Stimulated activated memory B cell treated with anti-CD40 and anti-IgM and Interleukin-4, amounts not matched to agents 10 μg/mL and 1 μg/mL and 100 μg/mL, for 72 hours (primary cell): ENCODE results near the gene PCDHGA1.
"Not testable (repeated sequence)": the region's sequence is repeated elsewhere in the genome, so short reads cannot be mapped to it uniquely, and the experiment has no call there.

Experiments used
- ATAC-seq: fragments of 150-1000 bp; cut with Tn5 transposase; 2 replicates; pipeline ENCODE4 v1.10.0; 2021
- H3K27ac Mint-ChIP-seq: one replicate; pipeline ENCODE4 v1.8.0; 2022; ENCODE audit warnings: mild to moderate bottlenecking, mixed read lengths
- H3K27me3 Mint-ChIP-seq: one replicate; pipeline ENCODE4 v1.8.0; 2022; ENCODE audit warnings: mixed read lengths
- H3K36me3 Mint-ChIP-seq: one replicate; pipeline ENCODE4 v1.8.0; 2022; ENCODE audit warnings: mixed read lengths
- H3K4me1 Mint-ChIP-seq: one replicate; pipeline ENCODE4 v1.8.0; 2022; ENCODE audit warnings: mixed read lengths
- H3K4me3 Mint-ChIP-seq: one replicate; pipeline ENCODE4 v1.8.0; 2022; ENCODE audit warnings: mild to moderate bottlenecking, moderate library complexity, mixed read lengths
- H3K9me3 Mint-ChIP-seq: one replicate; pipeline ENCODE4 v1.8.0; 2022; ENCODE audit warnings: mixed read lengths

Gene PCDHGA1

GRCh38 chr5:141362719-141363118 lies 32.4 kb downstream of the PCDHGA1 start:
- Mint-ChIP-seq H3K27ac (no peak overlapping the region), H3K4me1 (peaks cover 9% of the 10 kb centered on the region), H3K9me3 (peaks cover 17% of the 10 kb centered on the region), H3K4me3 (peak overlapping the region; percentile 15), H3K36me3 (peaks cover 8% of the 10 kb centered on the region), H3K27me3 (peaks cover 73% of the 10 kb centered on the region)
- no peak for ATAC-seq

- Mint-ChIP-seq H3K9me3 (peaks cover 15% of the 10 kb centered on the region), H3K4me3 (no peak within 1 kb of the TSS), H3K27ac (no peak within 1 kb of the TSS), H3K36me3 (peaks cover 8% of the 10 kb centered on the region), H3K27me3 (peaks cover 62% of the 10 kb centered on the region), H3K4me1 (peaks cover 9% of the 10 kb centered on the region)
- ATAC-seq: no peak
Measured at GRCh38 chr5:141363952-141364660, 33.8 kb downstream of the PCDHGA1 start, which contains the start of gene PCDHGA5. PCDHGA5 (plus strand) TSS chr5:141364162; CDS start chr5:141364331, 169 bp downstream.

- no peak for ATAC-seq
Measured at GRCh38 chr5:141366016-141366896, 35.9 kb downstream of the PCDHGA1 start.

GRCh38 chr5:141369994-141370848 lies 39.9 kb downstream of the PCDHGA1 start, which contains the start of gene PCDHGB3:
PCDHGB3 (plus strand) TSS chr5:141370242; CDS start chr5:141370395, 153 bp downstream.
- H3K9me3 Mint-ChIP-seq: peaks cover 3% of the 10 kb centered on the region
- peaks cover 11% of the 10 kb centered on the region for H3K36me3 Mint-ChIP-seq
- peaks cover 34% of the 10 kb centered on the region for H3K27me3 Mint-ChIP-seq
- peak; percentile 77 for ATAC-seq
- peak within 1 kb of the TSS; percentile 90 for H3K4me3 Mint-ChIP-seq
- H3K4me1 Mint-ChIP-seq: peaks cover 6% of the 10 kb centered on the region
- H3K27ac Mint-ChIP-seq: peak within 1 kb of the TSS; percentile 83

More at GRCh38 chr5:141366016-141366896, 35.9 kb downstream of the PCDHGA1 start:
- peaks cover 15% of the 10 kb centered on the region for H3K4me1 Mint-ChIP-seq
- peaks cover 14% of the 10 kb centered on the region for H3K9me3 Mint-ChIP-seq
- no peak overlapping the region for H3K4me3 Mint-ChIP-seq
- peaks cover 14% of the 10 kb centered on the region for H3K36me3 Mint-ChIP-seq
- H3K27me3 Mint-ChIP-seq: peaks cover 61% of the 10 kb centered on the region
- no peak overlapping the region for H3K27ac Mint-ChIP-seq

GRCh38 chr5:141371572-141372475 lies 41.5 kb downstream of the PCDHGA1 start:
- Mint-ChIP-seq H3K4me1 (peaks cover 6% of the 10 kb centered on the region), H3K36me3 (peaks cover 16% of the 10 kb centered on the region), H3K27ac (no peak overlapping the region), H3K27me3 (peaks cover 19% of the 10 kb centered on the region), H3K9me3 (peaks cover 3% of the 10 kb centered on the region), H3K4me3 (no peak overlapping the region)
- ATAC-seq: no peak

- H3K4me1 Mint-ChIP-seq: peaks cover 6% of the 10 kb centered on the region
- H3K27me3 Mint-ChIP-seq: peaks cover 19% of the 10 kb centered on the region
- H3K4me3 Mint-ChIP-seq: no peak within 1 kb of the TSS
- no peak within 1 kb of the TSS for H3K27ac Mint-ChIP-seq
- H3K9me3 Mint-ChIP-seq: peaks cover 3% of the 10 kb centered on the region
- peaks cover 16% of the 10 kb centered on the region for H3K36me3 Mint-ChIP-seq
- ATAC-seq: no peak
Measured at GRCh38 chr5:141373673-141374317, 43.5 kb downstream of the PCDHGA1 start, which contains the start of gene PCDHGA6. PCDHGA6 (plus strand) TSS chr5:141373891; CDS start chr5:141374084, 193 bp downstream.

- H3K4me3 Mint-ChIP-seq: no peak overlapping the region
- peaks cover 16% of the 10 kb centered on the region for H3K36me3 Mint-ChIP-seq
- ATAC-seq: no peak
- H3K27me3 Mint-ChIP-seq: peaks cover 19% of the 10 kb centered on the region
- H3K4me1 Mint-ChIP-seq: peaks cover 6% of the 10 kb centered on the region
- no peak overlapping the region for H3K27ac Mint-ChIP-seq
- peaks cover 3% of the 10 kb centered on the region for H3K9me3 Mint-ChIP-seq
Measured at GRCh38 chr5:141374627-141375026, 44.3 kb downstream of the PCDHGA1 start.

GRCh38 chr5:141375444-141376155 lies 45.3 kb downstream of the PCDHGA1 start:
- H3K27ac Mint-ChIP-seq, H3K9me3 Mint-ChIP-seq, ATAC-seq, H3K4me1 Mint-ChIP-seq, H3K27me3 Mint-ChIP-seq, H3K4me3 Mint-ChIP-seq: not testable (repeated sequence)
- H3K36me3 Mint-ChIP-seq: peaks cover 11% of the 10 kb centered on the region

GRCh38 chr5:141382469-141383294 lies 52.4 kb downstream of the PCDHGA1 start, which contains the start of gene PCDHGA7:
PCDHGA7 (plus strand) TSS chr5:141382742; CDS start chr5:141382900, 158 bp downstream.
- Mint-ChIP-seq H3K4me3 (peak within 1 kb of the TSS; percentile 76), H3K9me3 (no peaks in the 10 kb centered on the region), H3K27me3 (peaks cover 44% of the 10 kb centered on the region), H3K27ac (peak within 1 kb of the TSS; percentile 70), H3K4me1 (peaks cover 4% of the 10 kb centered on the region), H3K36me3 (peaks cover 5% of the 10 kb centered on the region)
- no peak for ATAC-seq

- Mint-ChIP-seq H3K4me1 (peaks cover 4% of the 10 kb centered on the region), H3K36me3 (peaks cover 5% of the 10 kb centered on the region), H3K9me3 (peaks cover under 1% of the 10 kb centered on the region), H3K4me3 (no peak overlapping the region), H3K27me3 (peaks cover 47% of the 10 kb centered on the region), H3K27ac (peak overlapping the region; percentile 70)
- no peak for ATAC-seq
Measured at GRCh38 chr5:141383345-141383744, 53.0 kb downstream of the PCDHGA1 start.

- Mint-ChIP-seq H3K9me3 (peaks cover 6% of the 10 kb centered on the region), H3K4me1 (peaks cover 4% of the 10 kb centered on the region), H3K36me3 (peaks cover 5% of the 10 kb centered on the region), H3K4me3 (no peak overlapping the region), H3K27me3 (peaks cover 60% of the 10 kb centered on the region), H3K27ac (no peak overlapping the region)
- ATAC-seq: no peak
Measured at GRCh38 chr5:141384471-141385267, 54.4 kb downstream of the PCDHGA1 start.
